SK-N-MC (cell line): ENCODE measurements around the gene CD46.

Experiments used
- EZH2 ChIP-seq: fragments of 200-600 bp; sonication (generic); IDR thresholded peaks from one replicate; pipeline ENCODE4 v1.6.1; 2017; ENCODE audit warnings: antibody characterized with exemption
- FOXP2 ChIP-seq: optimal IDR thresholded peaks from 2 replicates; pipeline ENCODE3; 2011; ENCODE audit warnings: mild to moderate bottlenecking, moderate library complexity; ENCODE audit not compliant: insufficient read depth; ENCODE audit errors: extremely low read length, control extremely low read depth
- POLR2AphosphoS5 ChIP-seq: IDR thresholded peaks from 2 replicates; pipeline ENCODE4 v1.6.1; 2012; ENCODE audit warnings: mild to moderate bottlenecking, low read depth, low read length, borderline replicate concordance

GRCh38 chr1:207835958-207836357, 84.1 kb downstream of the CD46 start:
- no peak for TF ChIP-seq EZH2
- no peak for TF ChIP-seq POLR2AphosphoS5
- TF ChIP-seq FOXP2 = no peak
